Measurements from ENCODE around the gene CAMK2A.

GRCh38 chr5:150214289-150214688, 75.3 kb downstream of the CAMK2A start:
- TF ChIP-seq, protein P1, sequence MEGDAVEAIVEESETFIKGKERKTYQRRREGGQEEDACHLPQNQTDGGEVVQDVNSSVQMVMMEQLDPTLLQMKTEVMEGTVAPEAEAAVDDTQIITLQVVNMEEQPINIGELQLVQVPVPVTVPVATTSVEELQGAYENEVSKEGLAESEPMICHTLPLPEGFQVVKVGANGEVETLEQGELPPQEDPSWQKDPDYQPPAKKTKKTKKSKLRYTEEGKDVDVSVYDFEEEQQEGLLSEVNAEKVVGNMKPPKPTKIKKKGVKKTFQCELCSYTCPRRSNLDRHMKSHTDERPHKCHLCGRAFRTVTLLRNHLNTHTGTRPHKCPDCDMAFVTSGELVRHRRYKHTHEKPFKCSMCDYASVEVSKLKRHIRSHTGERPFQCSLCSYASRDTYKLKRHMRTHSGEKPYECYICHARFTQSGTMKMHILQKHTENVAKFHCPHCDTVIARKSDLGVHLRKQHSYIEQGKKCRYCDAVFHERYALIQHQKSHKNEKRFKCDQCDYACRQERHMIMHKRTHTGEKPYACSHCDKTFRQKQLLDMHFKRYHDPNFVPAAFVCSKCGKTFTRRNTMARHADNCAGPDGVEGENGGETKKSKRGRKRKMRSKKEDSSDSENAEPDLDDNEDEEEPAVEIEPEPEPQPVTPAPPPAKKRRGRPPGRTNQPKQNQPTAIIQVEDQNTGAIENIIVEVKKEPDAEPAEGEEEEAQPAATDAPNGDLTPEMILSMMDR (optimal IDR thresholded peaks at IDR 0.05 in 1 of 3, IDR thresholded peaks at IDR 0.05 in 1 of 3, conservative IDR thresholded peaks at IDR 0.05 in 1 of 3; ENCODE audit: extremely low read depth in 1 of 3, insufficient read depth in 2 of 3, low read length in 3 of 3) = no peak
- no peak for TF ChIP-seq EZH2 (IDR thresholded peaks at IDR 0.05; ENCODE audit: low read length)
